Choroid plexus epithelial cell (primary cell): ENCODE measurements around the gene PRRX2.

Experiments
- DNase-seq: peaks from one replicate; pipeline ENCODE4 v3.0.0-alpha.2; 2010; ENCODE audit warnings: low read depth
- H3K4me3 ChIP-seq: 2 replicates; pipeline ENCODE4 v1.5.1; 2011; ENCODE audit warnings: low read depth, mild to moderate bottlenecking, control low read depth, low read length, moderate library complexity
- TF ChIP-seq, protein P1 (sequence below): conservative IDR thresholded peaks from 2 replicates; pipeline ENCODE4 v1.5.1; 2011; ENCODE audit warnings: low read depth, mild to moderate bottlenecking, control low read depth, inconsistent platforms, low read length, moderate library complexity

The PRRX2 gene

DNA sequence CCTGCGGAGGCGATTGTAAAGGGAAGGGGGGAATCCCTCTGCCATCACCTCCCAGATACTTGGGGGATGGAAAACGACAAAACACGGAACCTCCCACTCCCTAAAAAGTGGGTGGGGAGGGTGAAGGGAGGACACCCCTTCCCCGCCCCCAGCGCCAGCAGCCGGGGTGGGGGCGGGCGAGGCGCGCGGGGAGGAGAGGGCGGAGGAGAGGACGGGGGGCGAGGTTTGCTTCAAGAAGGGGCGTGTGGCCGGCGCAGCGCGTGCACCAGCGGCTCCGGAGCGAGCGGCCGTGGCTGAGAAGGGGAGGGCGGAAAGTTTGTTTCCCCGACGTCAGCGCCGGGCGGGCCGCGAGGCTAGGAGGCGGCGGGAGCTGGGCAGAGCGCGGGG lies at the start of gene PRRX2:
TSS of gene PRRX2 (plus strand) at position 259 of the 387 bp plus-strand sequence. CDS start 221 bp downstream, outside the sequence.
- TF ChIP-seq, protein P1, sequence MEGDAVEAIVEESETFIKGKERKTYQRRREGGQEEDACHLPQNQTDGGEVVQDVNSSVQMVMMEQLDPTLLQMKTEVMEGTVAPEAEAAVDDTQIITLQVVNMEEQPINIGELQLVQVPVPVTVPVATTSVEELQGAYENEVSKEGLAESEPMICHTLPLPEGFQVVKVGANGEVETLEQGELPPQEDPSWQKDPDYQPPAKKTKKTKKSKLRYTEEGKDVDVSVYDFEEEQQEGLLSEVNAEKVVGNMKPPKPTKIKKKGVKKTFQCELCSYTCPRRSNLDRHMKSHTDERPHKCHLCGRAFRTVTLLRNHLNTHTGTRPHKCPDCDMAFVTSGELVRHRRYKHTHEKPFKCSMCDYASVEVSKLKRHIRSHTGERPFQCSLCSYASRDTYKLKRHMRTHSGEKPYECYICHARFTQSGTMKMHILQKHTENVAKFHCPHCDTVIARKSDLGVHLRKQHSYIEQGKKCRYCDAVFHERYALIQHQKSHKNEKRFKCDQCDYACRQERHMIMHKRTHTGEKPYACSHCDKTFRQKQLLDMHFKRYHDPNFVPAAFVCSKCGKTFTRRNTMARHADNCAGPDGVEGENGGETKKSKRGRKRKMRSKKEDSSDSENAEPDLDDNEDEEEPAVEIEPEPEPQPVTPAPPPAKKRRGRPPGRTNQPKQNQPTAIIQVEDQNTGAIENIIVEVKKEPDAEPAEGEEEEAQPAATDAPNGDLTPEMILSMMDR, result no peak
- H3K4me3 ChIP-seq, result peak within 1 kb of the TSS; percentile 36
- DNase-seq, result no peak

DNA sequence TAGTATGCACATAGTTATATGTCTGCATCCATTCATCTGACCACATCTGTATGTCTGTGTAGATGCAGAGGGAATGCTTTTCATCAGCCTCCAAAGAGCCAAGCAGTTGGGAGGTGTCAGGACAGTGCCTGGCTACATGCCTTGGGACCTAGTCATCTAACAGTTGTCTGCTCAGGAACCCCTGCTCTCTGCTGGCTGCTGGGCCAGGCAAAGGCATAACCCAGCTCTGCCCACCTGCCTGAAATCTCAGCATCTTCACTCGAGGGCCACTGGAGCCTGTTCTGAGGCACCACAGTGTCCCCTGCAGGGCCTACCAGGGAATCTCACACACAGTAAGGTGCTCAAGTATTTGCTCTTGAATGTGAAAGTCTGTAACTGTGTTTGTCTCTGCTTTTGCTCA lies 48.3 kb upstream of the PRRX2 start:
- TF ChIP-seq, protein P1, result peak; percentile 87
- DNase-seq, result peak; percentile 84
- no peak overlapping the region for H3K4me3 ChIP-seq

DNA sequence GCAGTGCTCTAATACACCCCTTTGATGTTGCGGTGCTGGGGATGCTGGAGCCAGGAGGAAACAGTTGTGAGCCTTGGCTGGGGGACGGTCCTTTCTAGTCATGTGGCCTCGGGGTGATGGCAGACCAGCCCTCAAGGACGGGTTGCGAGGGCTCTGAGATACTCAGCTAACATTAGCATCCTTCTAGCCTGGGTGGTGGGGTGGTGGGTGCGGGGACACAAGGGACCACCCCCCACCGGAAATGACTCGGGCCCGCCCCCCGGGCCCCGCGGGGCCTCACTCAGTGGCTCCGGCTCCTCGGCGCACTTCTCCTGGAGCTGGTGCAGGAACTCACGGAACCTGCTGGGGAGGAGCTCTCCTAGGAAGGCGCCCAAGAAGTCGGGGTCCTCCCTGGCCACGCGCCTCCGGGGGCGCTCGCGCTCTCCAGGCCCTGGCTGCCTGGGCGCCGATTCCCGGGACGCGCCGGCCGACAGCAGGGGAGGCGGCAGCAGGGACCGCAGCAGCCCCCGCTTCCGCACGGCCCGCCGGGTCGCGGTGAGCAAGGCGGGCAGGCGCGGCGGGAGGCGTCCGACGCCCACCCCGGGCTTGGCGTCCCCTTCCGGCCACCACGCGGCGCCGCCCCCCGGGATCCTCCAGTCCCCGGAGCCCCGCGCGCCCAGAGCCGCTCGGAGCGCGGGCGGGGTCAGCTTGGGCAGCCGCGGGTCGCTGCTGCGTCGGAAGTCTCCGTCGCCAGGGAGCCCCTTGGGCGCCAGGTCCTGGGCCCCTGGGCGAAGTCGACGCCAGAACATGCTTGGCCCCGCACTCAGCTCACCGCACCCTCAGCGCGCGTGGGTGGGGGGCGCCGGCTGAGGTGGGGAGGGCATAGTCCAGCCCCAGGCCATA lies 45.4 kb upstream of the PRRX2 start:
- peak; percentile 50 for DNase-seq
- TF ChIP-seq, protein P1, result peak; percentile 35

DNA sequence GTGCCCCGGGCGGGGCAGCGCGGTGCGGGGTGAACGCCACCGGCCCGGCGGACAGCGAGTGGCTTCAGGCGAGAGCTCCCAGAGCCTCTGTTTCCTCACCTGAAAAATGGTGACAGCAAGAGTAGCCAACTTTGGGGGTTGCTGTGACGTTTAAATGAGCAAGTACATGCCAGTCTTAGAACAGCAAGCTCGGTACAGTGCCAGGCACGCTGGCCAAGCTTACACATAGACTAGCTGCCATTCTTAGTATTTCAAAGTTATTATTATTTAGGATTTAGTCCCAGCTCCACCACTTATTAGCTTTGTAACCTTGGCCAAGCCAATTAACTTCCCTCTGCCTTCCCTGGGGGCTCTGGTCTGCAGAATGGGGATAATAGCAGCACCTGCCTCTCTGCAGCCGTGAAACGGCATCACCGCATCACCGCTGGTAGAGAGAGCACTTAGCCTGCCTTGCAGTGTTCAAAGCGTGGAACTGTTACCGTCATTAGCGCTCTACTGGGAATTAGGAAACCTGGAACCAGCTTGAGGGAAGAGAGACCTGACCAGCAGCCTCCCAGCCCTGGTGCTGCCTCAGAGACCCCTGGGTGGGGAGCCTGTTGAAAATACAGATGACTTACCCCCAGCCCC lies 44.7 kb upstream of the PRRX2 start, which contains the start of gene C9orf50:
TSS of gene C9orf50 (minus strand) at position 433 of the 627 bp plus-strand sequence. CDS start 527 bp downstream, outside the sequence.
- peak within 1 kb of the TSS; percentile 57 for H3K4me3 ChIP-seq
- DNase-seq, result no peak
- TF ChIP-seq, protein P1, result no peak

More for the DNA sequence above, 45.4 kb upstream of the PRRX2 start:
- H3K4me3 ChIP-seq, result peak overlapping the region; percentile 57

DNA sequence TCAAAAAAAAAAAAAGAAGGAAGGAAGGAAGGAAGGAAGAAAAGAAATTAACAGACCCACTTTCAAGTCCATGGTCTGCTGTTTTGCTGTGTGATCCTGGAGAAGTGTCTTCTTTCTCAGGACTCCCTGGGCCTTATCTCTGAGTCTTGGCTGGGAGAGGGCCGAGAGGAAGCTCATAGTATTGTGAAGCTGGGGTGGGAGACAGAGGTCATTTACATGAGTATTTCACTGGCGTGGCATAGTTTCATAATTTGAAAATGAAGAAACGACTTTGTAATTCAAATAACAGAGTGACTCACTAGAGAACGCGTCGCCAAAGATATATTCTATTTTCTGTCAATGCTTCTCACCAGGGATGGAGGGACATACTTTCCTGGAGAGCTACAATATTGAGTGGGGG lies 42.1 kb upstream of the PRRX2 start:
- no peak overlapping the region for H3K4me3 ChIP-seq
- peak; percentile 91 for DNase-seq
- TF ChIP-seq, protein P1, result no peak

DNA sequence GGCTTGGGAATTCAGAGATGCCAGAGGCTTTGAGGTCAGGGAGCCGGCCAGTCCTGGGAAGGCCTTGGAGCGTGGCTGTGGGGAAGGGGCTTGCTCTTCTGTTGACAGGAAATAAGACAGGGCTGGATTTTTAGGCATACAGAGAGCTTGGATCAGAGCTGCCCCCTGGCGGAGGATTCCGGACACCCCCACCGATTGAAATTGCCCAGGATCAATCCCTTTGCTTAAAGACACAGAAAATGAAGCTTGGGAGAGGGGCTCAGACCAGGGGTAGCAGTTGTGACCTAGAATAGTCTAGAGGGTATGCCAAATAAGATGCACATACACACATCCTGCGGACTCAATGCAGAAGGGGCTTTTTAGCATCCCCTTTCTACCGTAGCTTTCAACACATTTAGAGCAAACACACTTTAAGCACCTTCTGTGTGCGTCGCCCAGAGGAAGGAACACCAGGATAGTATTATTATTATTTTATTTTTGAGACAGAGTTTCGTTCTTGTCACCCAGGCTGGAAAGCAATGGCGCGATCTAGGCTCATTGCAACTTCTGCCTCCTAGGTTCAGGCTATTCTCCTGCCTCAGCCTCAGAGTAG lies 41.2 kb upstream of the PRRX2 start:
- H3K4me3 ChIP-seq, result no peak overlapping the region
- TF ChIP-seq, protein P1, result peak; percentile 85
- peak; percentile 66 for DNase-seq
